ENCODE data around the gene CPNE6. TPM values are rescaled to one million over a fixed set of nuclear protein-coding genes. Genes with fewer than 3 reads are reported as not detected.
"Not testable (repeated sequence)": the region's sequence is repeated elsewhere in the genome, so short reads cannot be mapped to it uniquely, and the experiment has no call there.

Gene CPNE6
- total RNA-seq, 1 donor from 2014 or later: not detected

DNA sequence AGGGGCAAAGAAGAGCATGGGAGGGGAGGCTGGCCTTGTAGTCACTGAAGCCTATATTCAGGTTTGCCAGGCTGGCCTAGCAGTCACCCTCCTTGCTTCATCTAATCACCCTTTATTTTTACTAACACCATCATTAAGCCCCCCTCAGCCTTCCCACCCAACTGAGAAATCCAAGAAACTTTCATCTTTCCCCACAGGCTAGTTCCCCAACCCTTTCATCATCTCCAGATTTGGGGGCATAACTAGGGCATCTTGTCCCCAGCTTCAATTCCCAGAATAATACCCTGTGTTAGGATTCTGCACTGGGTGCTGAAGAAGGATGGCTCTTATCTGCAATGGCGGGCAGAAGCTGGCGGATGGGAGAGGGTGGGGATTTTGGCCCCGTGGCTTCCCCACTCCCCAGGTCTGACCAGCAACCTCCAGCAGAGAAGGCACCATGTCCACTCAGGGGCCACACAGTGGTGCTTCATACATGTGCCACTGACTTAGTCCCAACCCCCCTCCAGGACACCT, 29.7 kb downstream of the CPNE6 start:
- no peak overlapping the region for H3K27ac Mint-ChIP-seq
- Histone ChIP-seq H3K27ac (no peak overlapping the region), H3K4me3 (no peak overlapping the region), H3K9me3 (ENCODE audit: low read depth) (no peaks in the 10 kb centered on the region), H3K4me2 (no peak overlapping the region), H2AFZ (replicated peaks) (no peak overlapping the region), H3K4me1 (no peaks in the 10 kb centered on the region), H3K36me3 (no peaks in the 10 kb centered on the region), H3K79me2 (ENCODE audit: low read depth) (no peaks in the 10 kb centered on the region), H3K9ac (no peak overlapping the region), H3F3A (ENCODE audit: low read depth) (no peaks in the 10 kb centered on the region), H3K27me3 (no peaks in the 10 kb centered on the region), H4K20me1 (ENCODE audit: low read depth) (no peaks in the 10 kb centered on the region)
- no peaks in the 10 kb centered on the region for H3K36me3 Mint-ChIP-seq
- TF ChIP-seq EZH2phosphoT487 (IDR thresholded peaks at IDR 0.05) (no peak), CTCF (IDR thresholded peaks at IDR 0.05) (no peak), EZH2 (IDR thresholded peaks at IDR 0.05) (no peak)
- H3K9me3 Mint-ChIP-seq: no peaks in the 10 kb centered on the region
- peaks cover 8% of the 10 kb centered on the region for H3K27me3 Mint-ChIP-seq (ENCODE audit: insufficient read depth, low read depth)
- peaks cover 3% of the 10 kb centered on the region for H3K4me1 Mint-ChIP-seq
- no peak overlapping the region for H3K4me3 Mint-ChIP-seq
- DNase-seq (ENCODE audit: low spot score): no peak

GRCh38 chr14:24102357-24103048, 31.1 kb downstream of the CPNE6 start:
- Histone ChIP-seq H3K27ac (no peak overlapping the region), H3K9ac (no peak overlapping the region), H3K9me3 (ENCODE audit: low read depth) (no peaks in the 10 kb centered on the region), H3K4me3 (no peak overlapping the region), H2AFZ (replicated peaks) (no peak overlapping the region), H3K4me1 (no peaks in the 10 kb centered on the region), H3K4me2 (no peak overlapping the region), H3K27me3 (no peaks in the 10 kb centered on the region), H3K79me2 (ENCODE audit: low read depth) (no peaks in the 10 kb centered on the region), H4K20me1 (ENCODE audit: low read depth) (no peaks in the 10 kb centered on the region), H3K36me3 (no peaks in the 10 kb centered on the region), H3F3A (ENCODE audit: low read depth) (no peaks in the 10 kb centered on the region)
- no peaks in the 10 kb centered on the region for H3K36me3 Mint-ChIP-seq
- TF ChIP-seq EZH2 (IDR thresholded peaks at IDR 0.05) (no peak), EZH2phosphoT487 (IDR thresholded peaks at IDR 0.05) (no peak), CTCF (IDR thresholded peaks at IDR 0.05) (no peak)
- no peak overlapping the region for H3K27ac Mint-ChIP-seq
- peaks cover 8% of the 10 kb centered on the region for H3K27me3 Mint-ChIP-seq (ENCODE audit: insufficient read depth, low read depth)
- H3K9me3 Mint-ChIP-seq: no peaks in the 10 kb centered on the region
- DNase-seq (ENCODE audit: low spot score): no peak
- H3K4me3 Mint-ChIP-seq: no peak overlapping the region
- no peaks in the 10 kb centered on the region for H3K4me1 Mint-ChIP-seq

DNA sequence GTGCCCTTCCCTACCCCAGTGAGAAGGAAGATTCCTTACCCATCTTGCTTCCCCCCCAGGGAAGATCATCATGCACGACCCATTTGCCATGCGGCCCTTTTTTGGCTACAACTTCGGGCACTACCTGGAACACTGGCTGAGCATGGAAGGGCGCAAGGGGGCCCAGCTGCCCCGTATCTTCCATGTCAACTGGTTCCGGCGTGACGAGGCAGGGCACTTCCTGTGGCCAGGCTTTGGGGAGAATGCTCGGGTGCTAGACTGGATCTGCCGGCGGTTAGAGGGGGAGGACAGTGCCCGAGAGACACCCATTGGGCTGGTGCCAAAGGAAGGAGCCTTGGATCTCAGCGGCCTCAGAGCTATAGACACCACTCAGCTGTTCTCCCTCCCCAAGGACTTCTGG, 32.1 kb downstream of the CPNE6 start:
- TF ChIP-seq CTCF (IDR thresholded peaks at IDR 0.05) (no peak), EZH2phosphoT487 (IDR thresholded peaks at IDR 0.05) (no peak), EZH2 (IDR thresholded peaks at IDR 0.05) (no peak)
- Mint-ChIP-seq H3K36me3 (no peaks in the 10 kb centered on the region), H3K4me1 (no peaks in the 10 kb centered on the region), H3K27ac (no peak overlapping the region), H3K9me3 (no peaks in the 10 kb centered on the region), H3K27me3 (ENCODE audit: insufficient read depth, low read depth) (peaks cover 8% of the 10 kb centered on the region), H3K4me3 (no peak overlapping the region)
- H3K4me1 ChIP-seq: no peaks in the 10 kb centered on the region
- H4K20me1 ChIP-seq (ENCODE audit: low read depth): no peaks in the 10 kb centered on the region
- H3K9ac ChIP-seq: no peak overlapping the region
- no peak overlapping the region for H3K4me2 ChIP-seq
- H3K9me3 ChIP-seq (ENCODE audit: low read depth): no peaks in the 10 kb centered on the region
- H3K79me2 ChIP-seq (ENCODE audit: low read depth): no peaks in the 10 kb centered on the region
- no peaks in the 10 kb centered on the region for H3K27me3 ChIP-seq
- no peak for DNase-seq (ENCODE audit: low spot score)
- H3K27ac ChIP-seq: no peak overlapping the region
- H3K4me3 ChIP-seq: no peak overlapping the region
- H3F3A ChIP-seq (ENCODE audit: low read depth): no peaks in the 10 kb centered on the region
- H3K36me3 ChIP-seq: no peaks in the 10 kb centered on the region
- no peak overlapping the region for H2AFZ ChIP-seq (replicated peaks)

DNA sequence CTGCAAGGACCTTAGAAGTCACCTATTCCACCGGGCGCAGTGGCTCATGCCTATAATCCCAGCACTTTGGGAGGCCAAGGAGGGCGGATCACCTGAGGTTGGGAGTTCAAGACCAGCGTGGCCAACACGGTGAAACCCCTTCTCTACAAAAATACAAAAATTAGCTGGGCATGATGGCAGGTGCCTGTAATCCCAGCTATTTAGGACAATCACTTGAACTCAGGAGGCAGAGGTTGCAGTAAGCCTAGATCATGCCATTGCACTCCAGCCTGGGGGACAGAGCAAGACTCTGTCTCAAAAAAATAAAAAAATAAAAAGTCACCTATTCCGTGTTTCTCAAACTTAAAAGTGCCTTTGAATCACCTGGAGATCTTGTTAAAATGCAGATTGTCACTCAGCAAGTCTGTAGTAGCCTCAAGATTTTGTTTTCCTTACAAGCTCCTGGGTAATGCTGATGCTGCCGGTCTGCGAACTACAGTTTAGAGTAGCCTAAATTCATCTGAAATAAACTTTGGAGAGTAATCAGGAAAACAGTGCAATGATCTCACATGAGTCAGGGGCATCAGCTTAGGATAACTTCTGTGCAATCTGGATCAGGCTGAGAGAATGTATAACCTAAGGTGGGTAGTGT, 34.4 kb downstream of the CPNE6 start:
- H3K36me3 ChIP-seq; H3K4me2 ChIP-seq; H2AFZ ChIP-seq (replicated peaks); H3K9me3 ChIP-seq (ENCODE audit: low read depth); H3K4me3 Mint-ChIP-seq; H3F3A ChIP-seq (ENCODE audit: low read depth); H3K36me3 Mint-ChIP-seq; H3K79me2 ChIP-seq (ENCODE audit: low read depth); H3K9ac ChIP-seq; H3K27me3 Mint-ChIP-seq (ENCODE audit: insufficient read depth, low read depth); H3K4me1 Mint-ChIP-seq; H3K4me3 ChIP-seq; DNase-seq (ENCODE audit: low spot score); H4K20me1 ChIP-seq (ENCODE audit: low read depth); H3K27me3 ChIP-seq; H3K9me3 Mint-ChIP-seq; H3K27ac ChIP-seq; H3K4me1 ChIP-seq: not testable (repeated sequence)
- H3K27ac Mint-ChIP-seq: peak overlapping the region; percentile 67
